OCI-LY3 (cell line): Measurements from ENCODE around the gene TLR6.

ENCODE experiments used
- H2AFZ ChIP-seq: fragments of 200-600, 300-600 bp; shearing (Covaris generic); 2 replicates; pipeline ENCODE4 v1.6.0; 2014; ENCODE audit warnings: antibody characterized with exemption, low read depth, low read length
- H3K27ac ChIP-seq: fragments of 200-600, 300-600 bp; sonication (generic); 2 replicates; pipeline ENCODE4 v1.5.1; 2014; ENCODE audit warnings: mild to moderate bottlenecking, low read length, moderate library complexity, mixed read lengths
- H3K27me3 ChIP-seq: fragments of 200-600, 300-600 bp; sonication (generic); 2 replicates; pipeline ENCODE4 v1.6.1; 2014; ENCODE audit warnings: low read depth, low read length, mixed read lengths
- H3K36me3 ChIP-seq: fragments of 200-600, 300-600 bp; sonication (generic); replicated peaks from 2 replicates; pipeline ENCODE3; 2014; ENCODE audit warnings: low read depth, low read length, mixed read lengths
- H3K4me1 ChIP-seq: fragments of 300-600, 200-600 bp; sonication (generic); 2 replicates; pipeline ENCODE4 v1.6.1; 2014; ENCODE audit warnings: low read length, mixed read lengths
- H3K4me2 ChIP-seq: fragments of 200-600, 300-600 bp; sonication (generic); 2 replicates; pipeline ENCODE4 v1.6.1; 2014; ENCODE audit warnings: low read length, mixed read lengths
- H3K4me3 ChIP-seq: fragments of 300-600, 200-600 bp; sonication (generic); 2 replicates; pipeline ENCODE4 v1.5.1; 2014; ENCODE audit warnings: antibody characterized with exemption, mild to moderate bottlenecking, low read length, moderate library complexity
- H3K79me2 ChIP-seq: fragments of 300-600, 200-600 bp; shearing (Covaris generic); 2 replicates; pipeline ENCODE4 v1.6.1; 2014; ENCODE audit warnings: mild to moderate bottlenecking, low read length, mixed read lengths
- H3K9ac ChIP-seq: fragments of 300-600, 200-600 bp; shearing (Covaris generic); 2 replicates; pipeline ENCODE4 v1.6.0; 2014; ENCODE audit warnings: mild to moderate bottlenecking, low read length, moderate library complexity
- H3K9me3 ChIP-seq: fragments of 200-600, 300-600 bp; shearing (Covaris generic); 2 replicates; pipeline ENCODE4 v1.6.1; 2014; ENCODE audit warnings: low read length, mixed read lengths; ENCODE audit not compliant: insufficient read depth
- H4K20me1 ChIP-seq: fragments of 200-600, 300-600 bp; sonication (generic); 2 replicates; pipeline ENCODE4 v1.6.1; 2016; ENCODE audit warnings: low read length, mixed read lengths; ENCODE audit not compliant: insufficient read depth
- EZH2phosphoT487 ChIP-seq: fragments of 200-600 bp; shearing (Covaris generic); IDR thresholded peaks from 2 replicates; pipeline ENCODE4 v1.6.1; 2018; ENCODE audit warnings: antibody characterized with exemption, mixed run types, low read depth
- TF ChIP-seq, protein P1 (sequence below): fragments of 200-600, 300-600 bp; sonication (generic); IDR thresholded peaks from 2 replicates; pipeline ENCODE4 v1.5.1; 2014; ENCODE audit warnings: antibody characterized with exemption, low read length, low read depth

Gene TLR6

DNA sequence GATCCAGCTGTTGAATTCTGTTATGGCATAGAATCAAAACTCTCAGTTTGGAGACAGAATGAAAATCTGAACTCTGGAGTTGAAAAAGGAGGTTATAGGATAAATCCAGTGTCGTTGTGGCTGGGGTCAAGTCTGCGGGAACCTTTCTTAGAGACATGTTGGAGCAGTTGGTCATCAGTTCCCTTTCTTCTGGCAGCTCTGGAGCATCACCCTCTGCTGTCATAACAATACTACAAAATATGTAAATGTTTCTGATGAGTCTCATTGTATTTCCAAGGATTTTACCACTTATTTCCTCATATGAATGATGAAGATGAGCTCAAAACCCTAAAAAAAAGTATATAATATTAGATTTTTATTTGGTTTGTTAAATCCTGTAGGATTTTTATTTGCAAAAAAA is 81.3 kb downstream of the TLR6 start:
- H3K9ac ChIP-seq, result no peak overlapping the region
- H2AFZ ChIP-seq, result no peak overlapping the region
- H3K4me1 ChIP-seq, result peaks cover 7% of the 10 kb centered on the region
- H3K27me3 ChIP-seq, result no peaks in the 10 kb centered on the region
- H3K79me2 ChIP-seq, result peaks cover 75% of the 10 kb centered on the region
- no peaks in the 10 kb centered on the region for H4K20me1 ChIP-seq
- H3K4me3 ChIP-seq, result no peak overlapping the region
- no peak overlapping the region for H3K27ac ChIP-seq
- peaks cover 64% of the 10 kb centered on the region for H3K9me3 ChIP-seq
- no peak for TF ChIP-seq EZH2phosphoT487
- TF ChIP-seq, protein P1, sequence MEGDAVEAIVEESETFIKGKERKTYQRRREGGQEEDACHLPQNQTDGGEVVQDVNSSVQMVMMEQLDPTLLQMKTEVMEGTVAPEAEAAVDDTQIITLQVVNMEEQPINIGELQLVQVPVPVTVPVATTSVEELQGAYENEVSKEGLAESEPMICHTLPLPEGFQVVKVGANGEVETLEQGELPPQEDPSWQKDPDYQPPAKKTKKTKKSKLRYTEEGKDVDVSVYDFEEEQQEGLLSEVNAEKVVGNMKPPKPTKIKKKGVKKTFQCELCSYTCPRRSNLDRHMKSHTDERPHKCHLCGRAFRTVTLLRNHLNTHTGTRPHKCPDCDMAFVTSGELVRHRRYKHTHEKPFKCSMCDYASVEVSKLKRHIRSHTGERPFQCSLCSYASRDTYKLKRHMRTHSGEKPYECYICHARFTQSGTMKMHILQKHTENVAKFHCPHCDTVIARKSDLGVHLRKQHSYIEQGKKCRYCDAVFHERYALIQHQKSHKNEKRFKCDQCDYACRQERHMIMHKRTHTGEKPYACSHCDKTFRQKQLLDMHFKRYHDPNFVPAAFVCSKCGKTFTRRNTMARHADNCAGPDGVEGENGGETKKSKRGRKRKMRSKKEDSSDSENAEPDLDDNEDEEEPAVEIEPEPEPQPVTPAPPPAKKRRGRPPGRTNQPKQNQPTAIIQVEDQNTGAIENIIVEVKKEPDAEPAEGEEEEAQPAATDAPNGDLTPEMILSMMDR, result no peak
- peaks cover 81% of the 10 kb centered on the region for H3K36me3 ChIP-seq
- no peak overlapping the region for H3K4me2 ChIP-seq

DNA sequence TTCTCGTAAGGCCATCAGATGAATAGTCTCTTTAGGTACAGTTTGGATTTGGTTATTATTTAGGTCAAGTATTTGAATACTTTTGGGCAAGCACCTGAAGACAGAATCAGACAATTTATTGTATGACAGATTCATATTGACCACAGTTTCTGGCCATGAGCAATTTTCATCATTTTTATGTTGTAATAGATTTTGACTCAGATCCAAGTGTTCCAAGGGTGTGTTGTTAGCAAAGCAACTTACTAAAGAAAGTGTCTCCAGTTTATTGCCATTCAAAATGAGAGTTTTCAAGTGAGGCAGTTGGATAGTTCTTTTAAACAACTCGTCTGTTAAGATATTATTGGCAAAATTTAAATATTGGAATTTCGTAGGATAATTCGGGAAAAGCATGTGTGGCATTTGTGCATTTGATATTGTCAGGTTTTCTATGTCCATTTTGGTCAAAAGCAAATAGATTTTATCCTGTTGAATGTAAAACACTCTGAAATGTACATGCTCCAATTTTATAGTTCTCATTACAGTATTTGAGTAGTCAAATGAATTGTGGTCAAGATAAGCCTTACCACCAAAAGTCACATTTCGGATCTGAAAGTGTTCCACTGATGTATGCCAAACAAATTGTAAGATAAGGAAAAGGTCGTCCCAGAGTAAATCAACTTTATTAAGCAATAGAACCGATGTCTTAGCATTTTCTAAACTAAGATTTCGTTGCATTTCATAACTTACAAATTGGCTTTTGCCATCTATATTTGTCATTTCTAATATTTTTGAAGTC is 82.2 kb downstream of the TLR6 start:
- no peak overlapping the region for H3K4me2 ChIP-seq
- no peak overlapping the region for H2AFZ ChIP-seq
- no peak for TF ChIP-seq EZH2phosphoT487
- TF ChIP-seq, protein P1, result no peak
- no peak overlapping the region for H3K9ac ChIP-seq
- no peaks in the 10 kb centered on the region for H3K27me3 ChIP-seq
- 0 out of 2 replicates have a peak, but pooled peaks cover 3% of the 10 kb centered on the region for H3K4me1 ChIP-seq
- H3K9me3 ChIP-seq, result peaks cover 61% of the 10 kb centered on the region
- H3K27ac ChIP-seq, result no peak overlapping the region
- no peaks in the 10 kb centered on the region for H4K20me1 ChIP-seq
- H3K4me3 ChIP-seq, result no peak overlapping the region
- H3K79me2 ChIP-seq, result peaks cover 65% of the 10 kb centered on the region
- peaks cover 77% of the 10 kb centered on the region for H3K36me3 ChIP-seq
